HG03442 (cell line): ENCODE data around the gene DLG3.

Experiments used
- ATAC-seq: cut with Tn5 transposase; IDR thresholded peaks from one replicate; pipeline ENCODE4 v1.9.1; 2021; ENCODE audit warnings: mild to moderate bottlenecking, moderate library complexity; ENCODE audit not compliant: unreplicated experiment

Gene DLG3

DNA sequence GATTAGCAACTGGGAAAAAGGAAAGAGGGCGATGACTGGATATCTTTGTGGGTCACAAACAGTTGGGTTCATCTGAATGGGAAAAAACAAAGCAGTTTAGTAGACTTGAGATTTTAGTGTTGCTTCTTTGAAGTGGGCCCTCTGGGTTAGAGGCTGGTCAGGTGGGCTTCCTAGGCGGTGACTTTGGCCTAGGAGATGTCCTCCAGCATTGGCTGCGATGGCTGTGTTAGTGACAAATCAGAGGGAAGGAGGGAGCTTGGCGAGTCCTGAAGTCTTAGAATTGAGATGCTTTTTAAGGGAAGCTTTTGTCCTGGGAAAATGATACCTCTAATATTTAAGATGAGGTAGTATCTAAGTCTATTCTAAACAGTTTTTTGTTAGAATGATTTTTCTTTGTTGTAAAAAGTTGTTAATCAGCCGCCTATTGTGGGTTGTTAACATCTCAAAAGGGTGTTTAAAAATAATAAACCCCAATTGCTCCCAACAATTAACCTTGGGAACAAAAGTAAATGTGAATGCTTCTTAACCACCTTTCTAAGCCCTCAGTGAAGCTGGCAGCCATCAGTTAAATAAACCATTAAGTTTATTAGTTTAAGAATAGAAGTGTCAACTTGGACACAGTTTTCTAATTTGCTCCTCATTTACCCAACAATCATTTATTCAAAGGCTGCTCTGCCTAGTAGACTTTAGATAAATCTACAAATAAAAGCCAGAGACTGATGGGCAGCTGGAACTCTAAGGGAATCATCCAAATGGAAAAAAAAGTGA lies 31.7 kb downstream of the DLG3 start:
- no peak for ATAC-seq

DNA sequence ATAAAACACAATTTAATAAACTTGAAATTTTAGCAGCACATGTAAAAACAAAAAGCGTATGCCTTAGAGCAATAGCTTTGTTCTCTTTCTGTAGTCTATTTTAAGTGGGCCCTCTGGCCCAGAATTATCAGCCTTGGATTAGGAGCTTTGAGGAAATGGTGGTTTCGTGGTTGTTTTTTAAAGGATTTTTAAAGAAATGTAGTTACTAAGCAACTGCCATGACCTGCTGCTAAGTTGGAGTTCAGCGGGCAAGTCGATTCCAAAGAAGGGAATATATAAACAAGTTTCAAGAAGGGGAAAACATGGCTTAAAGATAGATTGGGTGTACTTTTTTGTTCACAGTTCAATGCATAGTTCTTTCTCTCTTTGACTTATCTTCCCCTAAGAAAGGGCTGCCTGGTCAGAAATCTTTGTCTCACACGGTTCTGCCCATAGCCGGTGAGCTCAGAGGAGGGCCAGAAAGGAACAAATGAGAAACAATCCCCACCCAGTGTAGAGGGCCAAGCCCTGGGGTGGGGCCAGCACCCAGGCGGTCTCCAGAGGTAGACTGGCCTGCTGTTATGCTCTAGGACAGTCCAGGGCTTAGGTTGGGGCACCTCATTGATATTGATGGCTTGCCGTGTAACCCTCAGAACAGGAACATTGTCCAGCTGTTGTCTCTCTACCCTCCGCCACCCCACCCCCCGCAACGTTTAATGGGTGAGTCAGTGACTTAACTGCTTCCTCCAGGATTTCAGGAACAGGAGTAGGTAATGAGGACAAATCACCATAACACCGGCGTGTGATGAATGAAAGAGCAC lies 32.5 kb downstream of the DLG3 start:
- ATAC-seq: no peak

DNA sequence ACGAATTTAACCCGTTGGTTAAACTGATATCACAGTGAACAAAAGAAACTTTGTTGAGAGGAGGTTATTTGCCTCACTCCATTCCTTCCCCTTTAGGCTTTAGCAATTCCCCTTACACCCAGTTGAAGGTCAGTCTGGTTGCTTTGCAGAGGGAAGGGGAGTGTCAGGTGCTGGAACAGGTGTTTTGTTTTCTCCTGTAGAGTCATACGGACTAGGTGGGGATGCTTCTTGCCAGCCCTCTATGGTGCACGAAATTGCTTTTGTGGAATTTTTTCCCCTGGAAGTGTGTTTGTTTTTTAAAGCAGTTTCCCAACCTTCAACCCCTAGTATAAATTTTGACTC lies 33.1 kb downstream of the DLG3 start:
- no peak for ATAC-seq

DNA sequence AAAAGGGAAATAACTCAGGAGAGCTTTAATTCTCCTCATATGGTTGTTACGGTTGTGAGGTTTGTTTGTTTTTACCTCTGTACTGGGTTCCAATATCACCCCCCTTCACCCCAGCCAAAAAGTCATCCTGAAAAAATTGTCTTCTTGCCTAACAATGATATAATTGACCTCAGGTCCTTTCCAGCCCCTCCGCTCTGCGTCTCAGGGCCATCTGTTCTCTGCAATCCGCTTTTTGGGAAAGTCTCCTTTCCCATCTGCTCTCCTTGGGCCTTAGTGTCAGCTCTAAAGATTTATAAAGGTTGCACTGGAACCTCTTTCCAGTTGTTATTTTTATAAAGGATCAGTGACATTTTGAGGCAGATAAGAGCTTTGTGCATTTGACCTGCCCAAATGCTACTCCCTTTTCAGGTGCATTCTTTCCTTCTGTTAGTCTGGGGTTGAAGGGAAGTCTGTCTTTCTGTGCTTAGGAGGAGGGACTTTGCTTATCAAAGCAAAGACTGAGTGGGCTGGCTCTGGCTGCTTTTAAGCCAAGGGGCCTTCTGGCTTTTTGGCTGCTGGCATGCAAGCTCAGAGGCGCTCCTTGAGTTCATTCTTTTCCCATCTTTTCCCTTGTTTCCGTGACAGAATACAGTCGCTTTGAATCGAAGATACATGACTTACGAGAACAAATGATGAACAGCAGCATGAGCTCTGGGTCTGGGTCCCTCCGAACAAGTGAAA lies 34.1 kb downstream of the DLG3 start:
- no peak for ATAC-seq

DNA sequence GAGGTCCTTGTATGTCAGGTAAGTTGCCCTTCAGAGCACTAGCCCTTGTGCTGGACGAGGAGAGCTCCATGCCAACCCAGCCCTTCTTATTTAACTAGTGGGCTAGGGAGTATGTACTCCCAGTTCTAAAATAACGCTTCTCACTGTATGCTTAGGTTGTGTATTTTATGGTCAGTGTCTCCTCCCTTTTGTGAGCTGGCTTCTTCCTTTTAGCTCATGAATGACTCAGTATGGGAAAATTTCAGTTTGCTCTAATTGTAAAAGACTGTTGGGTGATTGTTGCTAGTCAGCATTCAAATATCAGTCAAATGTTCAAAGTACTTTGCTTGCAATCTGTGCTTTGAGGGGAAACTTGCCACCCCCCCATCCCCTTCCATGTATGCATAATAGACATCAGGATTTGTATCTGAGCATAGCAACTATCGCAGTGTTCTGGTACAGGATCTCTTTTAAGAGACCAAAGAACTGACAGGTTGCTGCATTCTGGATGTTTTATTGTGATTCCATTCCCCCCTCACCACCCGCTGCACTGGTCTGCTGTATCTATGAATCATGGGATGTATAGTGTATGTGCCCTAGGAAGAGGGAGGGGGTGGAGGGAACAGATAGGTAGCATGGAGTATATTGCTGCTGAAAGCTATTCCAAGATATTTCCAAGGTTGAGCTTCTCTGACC lies 34.7 kb downstream of the DLG3 start:
- ATAC-seq: no peak

DNA sequence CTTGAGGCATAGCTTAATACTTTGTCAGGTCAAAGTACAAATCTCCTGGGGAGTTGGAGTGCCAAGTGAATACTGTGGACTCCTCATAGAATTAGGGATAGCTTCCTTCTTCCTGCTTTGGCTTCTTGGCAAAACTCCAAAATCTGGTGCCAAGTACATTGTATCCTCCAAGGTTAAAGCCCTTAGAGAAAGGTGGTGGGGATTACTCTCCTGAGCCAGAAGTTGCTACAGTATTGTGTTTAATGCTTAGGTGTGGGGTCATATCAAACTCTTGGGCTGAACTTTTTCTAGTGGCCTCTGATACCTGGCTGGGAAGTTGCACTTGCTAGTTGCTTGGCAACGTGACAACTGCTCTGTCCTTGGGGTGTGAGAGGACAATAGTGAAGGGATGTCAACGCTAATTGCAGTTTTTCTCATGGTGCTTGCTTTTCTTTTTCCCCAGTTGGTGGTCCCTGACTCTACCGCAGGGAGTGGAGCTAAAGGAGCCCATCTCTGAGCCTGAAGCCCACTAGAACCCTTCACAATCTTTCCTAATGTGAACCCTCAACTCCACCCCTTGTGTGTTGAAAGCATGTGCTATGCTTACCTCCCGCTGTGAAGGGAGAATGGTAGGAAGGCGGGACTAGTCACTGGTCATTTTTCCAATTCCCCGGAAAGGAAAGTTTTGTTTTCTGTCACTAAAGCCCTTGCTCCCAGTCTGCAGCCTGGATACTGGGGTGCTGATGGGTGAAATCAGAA lies 35.5 kb downstream of the DLG3 start:
- ATAC-seq: no peak

DNA sequence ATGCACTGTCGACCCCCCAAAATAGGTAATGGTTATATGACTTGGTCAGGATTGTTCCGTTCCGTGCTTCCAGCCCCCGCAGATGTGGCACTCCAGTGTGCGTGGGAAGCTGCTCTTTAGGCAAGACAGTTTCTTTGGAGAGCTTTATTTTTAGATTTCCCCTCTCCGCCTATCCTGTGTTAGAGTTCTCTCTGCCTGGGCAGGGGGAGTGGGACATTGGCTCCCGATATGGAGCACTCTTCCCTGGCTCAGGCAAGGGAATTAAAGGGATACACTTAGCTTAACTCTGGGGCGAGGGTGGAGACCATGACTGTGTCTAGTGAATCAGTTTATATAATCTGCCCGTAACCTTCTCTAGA lies 36.0 kb downstream of the DLG3 start:
- ATAC-seq: no peak

DNA sequence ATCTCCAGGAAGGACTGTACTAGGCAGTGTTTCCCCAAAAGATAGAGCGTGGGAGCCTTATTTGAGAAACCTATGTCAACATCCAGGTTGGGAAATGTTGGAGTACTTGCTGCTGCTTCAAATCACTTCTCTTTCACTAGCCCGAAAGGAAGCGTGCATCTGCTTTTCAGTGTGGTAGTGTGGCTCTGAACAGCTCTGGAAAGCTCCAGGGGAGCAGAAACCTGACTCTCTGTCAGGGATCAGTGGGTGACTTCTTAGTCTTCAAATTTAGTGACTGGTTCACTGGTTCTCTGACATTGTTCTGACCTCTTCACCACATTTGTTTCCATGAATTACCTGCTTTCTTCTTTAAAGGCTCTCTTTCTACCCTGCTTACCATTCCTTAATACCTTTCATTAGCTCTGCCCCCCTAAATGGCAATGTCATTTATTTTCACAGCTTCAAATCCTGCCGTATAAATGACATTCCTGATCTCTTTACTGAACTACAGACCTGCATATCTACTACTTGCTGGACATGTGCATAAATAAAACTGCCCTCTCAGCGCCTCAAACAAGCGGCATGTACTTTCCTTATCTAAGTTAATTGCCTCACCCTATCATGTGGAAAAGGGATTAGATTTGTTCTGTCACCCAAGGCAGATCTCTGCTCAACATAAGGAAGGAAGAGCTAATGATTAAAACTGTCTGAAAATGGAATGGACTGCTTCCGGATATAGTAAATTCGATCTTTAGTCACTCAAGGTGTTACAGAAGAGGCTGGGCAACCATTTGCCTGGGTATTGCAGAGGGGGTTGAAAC lies 37.0 kb downstream of the DLG3 start:
- ATAC-seq: no peak

DNA sequence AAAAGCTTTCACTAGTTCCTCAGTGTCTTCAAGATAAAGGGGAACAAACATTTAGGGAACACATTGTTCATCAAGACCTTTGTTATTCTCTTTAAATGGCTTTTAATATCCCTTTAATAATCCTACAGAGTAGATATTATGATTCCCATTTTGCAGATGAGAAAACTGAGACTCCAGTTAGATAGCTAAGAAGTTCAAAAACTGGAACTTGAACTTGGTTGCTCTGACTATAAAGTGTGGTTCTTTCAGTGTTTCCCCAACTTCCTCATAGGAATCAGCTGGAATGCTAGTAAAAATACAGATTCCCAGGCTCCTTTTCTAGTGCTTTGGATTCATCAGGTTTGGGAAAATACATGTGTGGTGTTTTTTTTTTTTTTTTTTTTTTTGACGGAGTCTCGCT lies 37.7 kb downstream of the DLG3 start:
- ATAC-seq: no peak

DNA sequence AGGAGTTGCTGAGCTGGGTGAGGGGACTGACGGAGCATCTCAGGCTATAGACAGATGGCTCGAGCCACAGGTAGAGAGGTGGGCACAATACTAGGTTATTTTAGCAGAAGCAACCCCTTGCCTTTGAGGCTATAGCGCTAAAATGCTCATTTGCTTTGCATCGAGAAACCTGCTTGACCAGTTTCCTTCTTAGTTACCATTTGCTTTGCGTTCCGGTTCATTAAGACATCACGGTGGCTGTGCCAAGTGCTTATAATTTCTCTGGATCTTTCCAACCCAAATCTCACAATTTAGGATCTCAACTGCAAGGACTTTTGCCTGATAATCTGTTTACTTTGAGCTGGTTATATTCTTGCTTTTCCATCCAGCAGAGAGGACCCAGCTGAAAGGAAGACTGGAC lies 40.8 kb downstream of the DLG3 start:
- ATAC-seq: no peak

DNA sequence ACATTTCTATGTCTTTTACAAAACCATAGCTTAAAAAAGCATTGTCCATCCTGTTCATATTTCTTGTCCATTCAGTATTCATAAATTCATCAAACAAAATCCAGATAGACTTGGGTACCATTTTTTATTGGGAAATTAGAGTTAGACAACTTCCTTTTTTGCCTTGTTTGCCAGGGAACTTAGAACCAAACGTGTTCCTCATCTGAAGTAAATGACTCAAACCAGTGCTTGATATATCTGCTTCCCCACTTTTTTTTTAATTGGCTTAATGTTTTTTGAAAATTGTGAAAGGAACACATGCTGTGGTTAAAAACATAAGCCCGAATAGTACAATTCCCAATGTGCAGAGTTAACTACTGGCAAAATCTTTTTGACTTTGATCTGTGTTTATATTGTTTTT lies 44.2 kb downstream of the DLG3 start:
- ATAC-seq: no peak

DNA sequence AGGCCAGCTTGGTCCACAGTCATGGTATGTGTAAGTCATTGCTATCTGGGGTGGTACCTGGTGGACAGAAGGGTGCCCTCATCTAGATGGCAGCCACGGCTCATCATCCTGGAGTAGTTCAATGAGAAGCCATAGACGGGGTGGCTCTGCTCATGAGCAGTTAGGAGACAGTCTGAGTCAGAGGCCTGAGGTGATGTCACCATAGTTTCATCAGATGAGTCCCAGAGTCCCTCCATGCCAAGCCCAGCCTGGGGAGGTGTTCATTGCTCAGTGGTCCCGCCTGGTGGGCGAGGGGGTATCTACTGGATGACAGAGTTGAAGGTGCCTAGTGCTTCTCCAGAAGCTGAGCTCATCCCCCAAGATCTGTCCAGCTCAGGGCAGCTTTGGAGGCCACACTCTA lies 49.8 kb downstream of the DLG3 start:
- ATAC-seq: no peak

DNA sequence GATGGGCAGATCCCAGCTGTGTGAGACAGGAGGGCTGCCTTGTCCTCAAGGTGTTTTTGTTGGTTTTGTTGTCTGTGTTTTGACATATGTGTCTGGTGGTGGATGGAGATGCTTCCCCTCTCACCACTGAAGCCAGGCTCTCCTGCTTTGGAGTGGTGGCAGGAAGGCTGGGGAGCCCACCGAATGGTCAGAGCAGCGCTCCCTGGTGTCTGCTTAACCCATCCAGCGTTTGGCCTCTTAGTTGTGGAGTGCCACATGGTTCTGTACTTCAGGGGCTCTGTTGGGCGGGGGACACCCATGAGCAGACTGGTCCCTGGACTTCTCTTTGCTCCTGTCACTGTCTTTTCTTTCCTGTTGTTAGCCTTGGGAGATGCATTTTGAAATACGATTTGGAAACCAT lies 51.9 kb downstream of the DLG3 start:
- ATAC-seq: no peak

DNA sequence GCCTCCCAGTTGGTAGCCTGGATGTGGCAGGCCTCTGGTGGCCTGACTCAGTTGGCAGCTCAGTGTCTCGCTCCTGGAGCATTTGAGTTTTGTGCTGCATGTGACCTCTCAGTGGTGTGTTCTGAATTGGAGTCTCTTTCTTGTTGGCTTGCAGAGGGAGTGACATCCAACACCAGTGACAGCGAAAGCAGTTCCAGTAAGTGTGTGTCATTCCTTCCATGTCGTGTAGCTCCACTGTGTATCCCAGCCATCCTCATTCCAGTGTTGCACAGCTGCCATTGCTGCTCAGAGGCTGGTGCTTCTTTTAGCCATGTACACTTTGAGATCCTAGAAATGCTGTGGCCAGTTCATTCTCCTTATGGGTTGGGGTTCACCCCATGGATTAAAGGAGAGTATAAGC lies 52.4 kb downstream of the DLG3 start:
- ATAC-seq: no peak

DNA sequence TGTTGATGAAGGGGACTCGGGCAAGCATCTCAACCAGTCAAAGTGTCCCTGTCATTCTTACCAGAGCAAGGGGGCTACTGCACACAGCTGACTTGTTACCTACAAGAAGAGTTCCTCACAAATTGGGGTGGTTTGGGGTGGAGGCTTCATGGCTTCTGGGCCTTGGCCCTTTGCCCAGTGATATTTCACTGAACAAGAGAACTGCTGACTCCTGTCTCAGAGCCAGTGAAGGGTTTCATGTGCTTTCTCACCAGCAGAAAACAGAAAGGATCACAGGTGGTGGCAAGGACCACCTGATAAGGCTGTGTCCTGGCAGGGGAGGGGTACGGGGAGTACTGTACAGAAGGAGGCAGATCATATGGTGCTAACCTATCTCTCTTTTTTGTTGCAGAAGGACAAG lies 53.5 kb downstream of the DLG3 start:
- no peak for ATAC-seq

DNA sequence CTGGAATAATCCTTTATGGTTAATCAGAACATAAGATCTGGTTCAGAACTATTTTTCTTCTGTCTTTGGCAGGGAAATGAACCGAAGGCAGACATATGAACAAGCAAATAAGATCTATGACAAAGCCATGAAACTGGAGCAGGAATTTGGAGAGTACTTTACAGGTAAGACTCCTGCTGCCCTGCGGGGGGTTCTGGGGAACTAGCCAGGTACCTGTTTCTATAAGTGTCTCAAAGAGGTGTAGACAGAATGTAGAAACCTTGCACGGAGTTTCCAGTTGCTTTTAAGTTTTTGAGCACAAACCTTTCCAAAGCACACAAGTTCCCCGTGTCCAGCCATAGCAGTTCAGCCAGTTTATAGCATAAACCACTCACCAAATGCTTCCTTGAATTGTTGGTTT lies 56.2 kb downstream of the DLG3 start:
- ATAC-seq: no peak

DNA sequence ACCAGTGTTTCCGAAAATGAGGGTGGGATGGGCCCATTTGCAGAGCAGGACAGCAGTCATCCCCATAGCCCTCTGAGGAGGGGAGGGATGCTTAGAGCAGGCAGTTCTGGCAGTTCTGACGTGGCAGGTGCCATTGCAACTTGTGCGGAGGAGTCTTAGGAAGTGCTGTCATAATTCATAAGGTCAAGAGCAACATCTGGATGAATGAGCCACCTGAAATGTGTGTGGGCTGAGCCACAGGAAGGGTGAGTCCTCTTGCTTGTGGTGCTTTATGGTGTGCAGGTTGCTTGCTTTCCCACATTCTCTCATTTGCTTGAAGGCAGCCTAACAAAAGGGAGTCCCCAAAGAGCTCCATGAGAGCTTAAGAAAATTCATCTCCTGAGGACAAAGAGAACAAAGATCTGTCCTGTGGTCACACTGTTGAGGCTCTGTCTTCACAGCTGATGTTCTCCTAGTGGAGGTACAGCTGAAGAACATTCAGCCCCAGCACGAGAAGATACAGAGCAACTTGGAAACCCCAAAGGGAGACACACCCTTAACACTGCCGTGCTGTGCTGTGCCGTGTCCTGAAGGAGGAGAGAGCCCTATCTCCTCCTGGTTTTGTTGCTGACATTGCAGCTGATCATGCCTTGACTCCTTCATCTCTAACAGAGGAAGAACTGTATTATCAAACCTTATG lies 60.3 kb downstream of the DLG3 start:
- ATAC-seq: no peak

DNA sequence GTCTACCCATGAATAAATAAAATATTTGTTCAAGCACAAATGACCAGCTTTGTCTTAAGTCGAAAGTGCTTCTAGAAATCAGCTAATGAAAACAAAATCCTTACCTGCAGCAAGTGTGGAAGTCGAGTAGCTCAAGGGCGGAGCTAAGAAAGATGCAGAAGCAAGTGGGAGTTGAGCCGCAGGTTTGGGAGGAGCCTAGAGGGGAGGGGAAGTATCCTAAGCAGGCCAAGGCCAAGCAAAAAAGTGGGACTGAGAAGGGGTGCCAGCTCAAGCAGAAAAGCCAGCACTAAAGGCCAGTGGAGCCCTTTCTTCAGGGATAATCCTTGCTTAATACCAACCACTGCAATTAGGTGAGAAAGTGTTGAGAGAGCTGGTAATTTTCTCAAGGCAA lies 60.8 kb downstream of the DLG3 start:
- ATAC-seq: no peak

DNA sequence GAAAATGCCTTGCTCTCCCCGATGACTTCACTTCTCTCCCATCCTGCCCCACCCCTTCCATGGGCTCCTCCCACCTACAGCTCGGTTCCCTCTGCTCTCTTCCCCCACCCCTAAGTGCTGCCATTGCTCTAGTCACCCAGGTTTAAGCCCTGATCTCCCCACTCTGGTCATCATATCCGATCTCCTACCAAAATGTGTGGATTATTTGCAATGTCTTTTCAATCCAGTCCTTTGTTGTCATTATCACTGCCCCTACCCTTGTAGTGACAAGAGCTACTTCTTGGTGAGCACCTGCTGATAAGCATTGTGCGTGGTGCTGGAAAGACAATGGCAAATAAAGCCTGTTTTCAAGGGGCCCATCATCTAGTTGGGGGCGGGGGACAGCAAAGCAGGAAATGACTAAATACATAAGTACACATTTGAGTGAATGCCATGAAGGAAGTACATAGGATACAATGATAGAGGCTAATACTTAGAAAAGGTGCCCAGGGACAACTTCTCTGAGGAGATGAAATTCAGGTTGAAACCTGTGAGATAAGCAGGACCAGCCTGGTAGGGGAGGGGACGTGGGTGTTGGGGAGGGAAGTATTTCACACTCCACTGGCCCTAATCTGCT lies 63.8 kb downstream of the DLG3 start:
- no peak for ATAC-seq
